ENCODE measurements around the gene SLC22A17.

Gene SLC22A17

GRCh38 chr14:23380197-23380914 is 27.7 kb upstream of the SLC22A17 start:
- Histone ChIP-seq H3K27me3 (replicated peaks; ENCODE audit: control insufficient read depth, insufficient read depth, low read length) (no peaks in the 10 kb centered on the region; the same call in none of the 2 replicates), H3K4me3 (replicated peaks; ENCODE audit: low read depth, low read length) (no peak overlapping the region), H3K36me3 (ENCODE audit: control insufficient read depth, insufficient read depth, low read length) (no peaks in the 10 kb centered on the region)
- DNase-seq (ENCODE audit: extremely low read depth, insufficient read length) = no peak
- TF ChIP-seq CTCF (IDR thresholded peaks at IDR 0.05; ENCODE audit: insufficient read depth, low read length, poor library complexity, severe bottlenecking) = no peak

- Histone ChIP-seq H3K27me3 (replicated peaks; ENCODE audit: control insufficient read depth, insufficient read depth, low read length) (no peaks in the 10 kb centered on the region; the same call in none of the 2 replicates), H3K36me3 (ENCODE audit: control insufficient read depth, insufficient read depth, low read length) (no peaks in the 10 kb centered on the region), H3K4me3 (replicated peaks; ENCODE audit: low read depth, low read length) (no peak overlapping the region)
- peak; percentile 44 for DNase-seq (ENCODE audit: extremely low read depth, insufficient read length)
- TF ChIP-seq CTCF (IDR thresholded peaks at IDR 0.05; ENCODE audit: insufficient read depth, low read length, poor library complexity, severe bottlenecking) = peak; percentile 98
Observed at GRCh38 chr14:23379366-23380196, 26.9 kb upstream of the SLC22A17 start.

DNA sequence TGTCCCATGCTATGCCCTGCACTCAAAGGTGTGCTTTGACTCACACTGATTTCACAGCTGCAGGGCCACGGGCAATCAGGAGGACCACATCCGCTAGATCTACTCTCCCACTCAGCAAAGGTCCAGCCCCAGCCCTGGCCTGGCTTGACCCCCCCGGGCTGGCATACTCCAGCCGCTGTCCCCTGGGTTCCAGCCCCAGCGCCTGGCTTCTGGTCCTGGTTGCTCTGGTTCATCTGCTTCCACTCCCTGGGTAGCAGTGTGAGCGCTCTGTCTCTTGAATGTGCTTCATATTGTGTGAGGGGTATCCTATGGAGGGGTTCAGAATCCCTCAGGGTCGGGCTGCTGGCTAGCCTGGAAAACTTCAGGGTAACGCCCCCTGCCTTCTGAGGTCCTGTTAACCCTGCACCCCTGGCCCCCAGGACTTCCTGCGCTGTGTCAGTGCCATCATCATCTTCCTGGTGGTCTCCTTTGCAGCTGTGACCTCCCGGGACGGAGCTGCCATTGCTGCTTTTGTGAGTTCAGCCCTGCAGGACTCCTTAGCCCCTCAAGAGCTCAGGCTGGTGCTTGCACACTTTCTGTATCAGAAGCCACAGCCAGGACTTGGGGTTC is 26.0 kb upstream of the SLC22A17 start:
- no peaks in the 10 kb centered on the region; the same call in none of the 2 replicates for H3K27me3 ChIP-seq (replicated peaks; ENCODE audit: control insufficient read depth, insufficient read depth, low read length)
- DNase-seq (ENCODE audit: extremely low read depth, insufficient read length) = no peak
- no peak for TF ChIP-seq CTCF (IDR thresholded peaks at IDR 0.05; ENCODE audit: insufficient read depth, low read length, poor library complexity, severe bottlenecking)
- H3K4me3 ChIP-seq (replicated peaks; ENCODE audit: low read depth, low read length) = no peak overlapping the region
- H3K36me3 ChIP-seq (ENCODE audit: control insufficient read depth, insufficient read depth, low read length) = no peaks in the 10 kb centered on the region

GRCh38 chr14:23377573-23378563 is 25.2 kb upstream of the SLC22A17 start:
- no peak for DNase-seq (ENCODE audit: extremely low read depth, insufficient read length)
- Histone ChIP-seq H3K36me3 (ENCODE audit: control insufficient read depth, insufficient read depth, low read length) (no peaks in the 10 kb centered on the region), H3K27me3 (replicated peaks; ENCODE audit: control insufficient read depth, insufficient read depth, low read length) (no peaks in the 10 kb centered on the region; the same call in none of the 2 replicates), H3K4me3 (replicated peaks; ENCODE audit: low read depth, low read length) (no peak overlapping the region)
- no peak for TF ChIP-seq CTCF (IDR thresholded peaks at IDR 0.05; ENCODE audit: insufficient read depth, low read length, poor library complexity, severe bottlenecking)

GRCh38 chr14:23377198-23377550 is 24.5 kb upstream of the SLC22A17 start:
- DNase-seq (ENCODE audit: extremely low read depth, insufficient read length) = no peak
- Histone ChIP-seq H3K4me3 (replicated peaks; ENCODE audit: low read depth, low read length) (no peak overlapping the region), H3K27me3 (replicated peaks; ENCODE audit: control insufficient read depth, insufficient read depth, low read length) (no peaks in the 10 kb centered on the region; the same call in none of the 2 replicates), H3K36me3 (ENCODE audit: control insufficient read depth, insufficient read depth, low read length) (no peaks in the 10 kb centered on the region)
- no peak for TF ChIP-seq CTCF (IDR thresholded peaks at IDR 0.05; ENCODE audit: insufficient read depth, low read length, poor library complexity, severe bottlenecking)
